ENCODE data around the gene CRYL1. TPM values are rescaled to one million over a fixed set of nuclear protein-coding genes. Genes with fewer than 3 reads are reported as not detected.

The CRYL1 gene
- total RNA-seq, 1 donor from 2014 or later: 35.4 TPM

GRCh38 chr13:20499986-20500385 lies 25.7 kb downstream of the CRYL1 start:
- DNase-seq (ENCODE audit: extremely low spot score in 2 of 2): no peak
- Histone ChIP-seq H3K4me1 (peaks cover 7% of the 10 kb centered on the region), H3K9me3 (no peaks in the 10 kb centered on the region), H3K36me3 (no peaks in the 10 kb centered on the region), H3K27ac (no peak overlapping the region), H3K4me3 (no peak overlapping the region), H3K27me3 (no peaks in the 10 kb centered on the region)
- intact Hi-C loops (cut with DNase I): no loop called here
- TF ChIP-seq POLR2AphosphoS5 (IDR thresholded peaks at IDR 0.05; ENCODE audit: insufficient read depth in 1 of 2, low read depth in 1 of 2): no peak
- TF ChIP-seq CTCF (IDR thresholded peaks at IDR 0.05): no peak

- Histone ChIP-seq H3K4me1 (peaks cover 7% of the 10 kb centered on the region), H3K27me3 (no peaks in the 10 kb centered on the region), H3K27ac (no peak overlapping the region), H3K36me3 (no peaks in the 10 kb centered on the region), H3K9me3 (no peaks in the 10 kb centered on the region), H3K4me3 (no peak overlapping the region)
- TF ChIP-seq CTCF (IDR thresholded peaks at IDR 0.05) (no peak), POLR2AphosphoS5 (IDR thresholded peaks at IDR 0.05; ENCODE audit: insufficient read depth in 1 of 2, low read depth in 1 of 2) (no peak), POLR2A (IDR thresholded peaks at IDR 0.05) (no peak)
- intact Hi-C loops (cut with DNase I): no loop called here
- DNase-seq (ENCODE audit: extremely low spot score in 2 of 2): no peak
These were observed 27.0 kb downstream of the CRYL1 start for GRCh38 chr13:20498659-20499058.

- no peaks in the 10 kb centered on the region for H3K36me3 ChIP-seq
- no peak for DNase-seq (ENCODE audit: extremely low spot score in 2 of 2)
- H3K4me1 ChIP-seq: peaks cover 7% of the 10 kb centered on the region
- no peak for TF ChIP-seq POLR2AphosphoS5 (IDR thresholded peaks at IDR 0.05; ENCODE audit: insufficient read depth in 1 of 2, low read depth in 1 of 2)
- no peak for TF ChIP-seq CTCF (IDR thresholded peaks at IDR 0.05)
- no peak for TF ChIP-seq POLR2A (IDR thresholded peaks at IDR 0.05)
- H3K4me3 ChIP-seq: no peak overlapping the region
- no peaks in the 10 kb centered on the region for H3K9me3 ChIP-seq
- H3K27me3 ChIP-seq: no peaks in the 10 kb centered on the region
- intact Hi-C loops (cut with DNase I): no loop called here
- no peak overlapping the region for H3K27ac ChIP-seq
These were observed 27.5 kb downstream of the CRYL1 start for GRCh38 chr13:20498129-20498528.

GRCh38 chr13:20497006-20497775 lies 28.5 kb downstream of the CRYL1 start:
- intact Hi-C loops (cut with DNase I): no loop called here
- Histone ChIP-seq H3K27ac (no peak overlapping the region), H3K27me3 (no peaks in the 10 kb centered on the region), H3K4me1 (peaks cover 7% of the 10 kb centered on the region), H3K36me3 (no peaks in the 10 kb centered on the region), H3K9me3 (no peaks in the 10 kb centered on the region), H3K4me3 (no peak overlapping the region)
- DNase-seq (ENCODE audit: extremely low spot score in 2 of 2): no peak
- TF ChIP-seq CTCF (IDR thresholded peaks at IDR 0.05): no peak
- no peak for TF ChIP-seq POLR2AphosphoS5 (IDR thresholded peaks at IDR 0.05; ENCODE audit: insufficient read depth in 1 of 2, low read depth in 1 of 2)
- no peak for TF ChIP-seq POLR2A (IDR thresholded peaks at IDR 0.05)

Measured in vagina (tissue), 2 donors.